ENCODE measurements around the gene OBSCN.
A peak's percentile ranks its signal among the peaks of the same experiment; 100 is the strongest.

OBSCN gene

DNA sequence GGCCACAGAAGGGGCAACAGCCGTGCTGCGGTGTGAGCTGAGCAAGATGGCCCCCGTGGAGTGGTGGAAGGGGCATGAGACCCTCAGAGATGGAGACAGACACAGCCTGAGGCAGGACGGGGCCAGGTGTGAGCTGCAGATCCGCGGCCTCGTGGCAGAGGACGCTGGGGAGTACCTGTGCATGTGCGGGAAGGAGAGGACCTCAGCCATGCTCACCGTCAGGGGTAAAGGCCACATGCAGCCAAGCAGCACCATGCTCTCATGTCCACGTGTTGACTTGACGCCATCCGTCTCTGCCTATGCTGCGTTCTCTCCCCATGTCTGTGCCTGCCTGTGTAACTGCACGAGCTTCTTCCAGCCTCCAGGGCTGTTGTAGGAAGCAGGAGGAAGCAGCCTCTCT, 85.5 kb downstream of the OBSCN start:
- no peak for DNase-seq

DNA sequence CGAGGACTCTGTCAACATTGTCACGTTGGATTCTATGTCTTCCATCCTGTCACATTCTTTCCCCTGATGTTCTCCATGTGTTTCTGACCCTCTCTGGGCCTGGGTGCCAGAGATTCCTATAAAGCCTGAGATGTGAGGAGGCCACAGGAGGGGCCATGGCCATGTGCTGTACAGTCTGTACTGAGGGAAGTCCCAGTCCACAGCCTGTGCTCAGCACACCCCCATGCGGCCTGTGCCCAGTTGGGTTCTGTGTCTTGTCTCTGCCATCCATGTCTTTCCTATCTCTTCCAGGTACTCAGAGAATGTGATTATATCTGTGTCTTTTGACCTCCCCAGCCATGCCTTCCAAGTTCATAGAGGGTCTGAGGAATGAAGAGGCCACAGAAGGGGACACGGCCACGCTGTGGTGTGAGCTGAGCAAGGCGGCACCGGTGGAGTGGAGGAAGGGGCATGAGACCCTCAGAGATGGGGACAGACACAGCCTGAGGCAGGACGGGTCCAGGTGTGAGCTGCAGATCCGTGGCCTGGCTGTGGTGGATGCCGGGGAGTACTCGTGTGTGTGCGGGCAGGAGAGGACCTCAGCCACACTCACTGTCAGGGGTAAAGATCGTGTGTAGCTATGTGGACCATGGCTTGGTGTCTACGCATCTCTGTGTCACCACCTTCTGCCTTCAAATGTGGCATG, 86.1 kb downstream of the OBSCN start:
- no peak for DNase-seq

DNA sequence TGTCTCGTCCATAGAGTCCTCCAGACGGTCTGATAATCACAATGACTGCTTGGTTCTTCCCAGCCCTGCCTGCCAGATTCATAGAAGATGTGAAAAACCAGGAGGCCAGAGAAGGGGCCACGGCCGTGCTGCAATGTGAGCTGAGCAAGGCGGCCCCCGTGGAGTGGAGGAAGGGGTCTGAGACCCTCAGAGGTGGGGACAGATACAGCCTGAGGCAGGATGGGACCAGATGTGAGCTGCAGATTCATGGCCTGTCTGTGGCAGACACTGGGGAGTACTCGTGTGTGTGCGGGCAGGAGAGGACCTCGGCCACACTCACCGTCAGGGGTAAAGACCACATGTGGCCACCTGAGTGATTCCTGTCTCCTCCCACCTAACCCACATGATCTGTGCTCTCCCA, 86.9 kb downstream of the OBSCN start:
- no peak for DNase-seq

DNA sequence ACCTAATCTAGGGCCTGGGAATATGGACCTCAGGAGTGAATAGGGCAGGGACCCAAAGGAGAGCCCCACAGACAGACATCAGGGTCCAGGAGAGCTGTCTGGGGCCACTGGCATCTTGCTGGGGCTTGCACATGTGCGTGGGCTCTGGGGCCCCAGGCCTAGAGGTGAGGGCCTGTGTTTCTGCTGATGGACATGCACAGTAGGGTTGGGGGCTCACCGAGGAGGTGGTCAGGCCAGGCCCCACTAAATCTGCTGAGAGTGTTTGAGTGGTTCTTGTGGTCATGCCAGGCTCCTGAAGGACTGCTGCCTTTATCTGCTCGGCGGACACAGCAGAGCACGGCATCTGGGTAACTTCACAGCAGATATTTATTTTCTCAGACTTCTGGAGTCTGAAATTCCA, 87.4 kb downstream of the OBSCN start:
- no peak for DNase-seq

DNA sequence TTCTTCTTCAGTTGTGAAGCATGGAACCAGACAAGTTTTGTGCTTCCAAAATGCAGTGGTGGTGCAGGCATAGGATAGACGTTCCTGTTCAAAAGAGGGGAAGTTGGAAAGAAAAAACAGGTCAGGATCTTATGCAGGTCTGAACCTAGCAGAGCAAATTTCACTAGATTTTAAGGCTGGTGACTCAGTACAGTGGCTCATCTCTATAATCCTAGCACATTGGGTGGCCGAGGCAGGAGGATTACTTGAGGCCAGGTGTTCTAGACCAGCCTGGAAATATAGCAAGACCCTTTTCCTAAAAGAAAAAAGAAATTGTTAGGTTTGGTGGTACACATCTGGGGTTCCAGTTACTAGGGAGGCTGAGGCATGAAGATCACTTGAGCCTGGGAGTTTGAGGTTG, 88.1 kb downstream of the OBSCN start:
- DNase-seq = no peak

DNA sequence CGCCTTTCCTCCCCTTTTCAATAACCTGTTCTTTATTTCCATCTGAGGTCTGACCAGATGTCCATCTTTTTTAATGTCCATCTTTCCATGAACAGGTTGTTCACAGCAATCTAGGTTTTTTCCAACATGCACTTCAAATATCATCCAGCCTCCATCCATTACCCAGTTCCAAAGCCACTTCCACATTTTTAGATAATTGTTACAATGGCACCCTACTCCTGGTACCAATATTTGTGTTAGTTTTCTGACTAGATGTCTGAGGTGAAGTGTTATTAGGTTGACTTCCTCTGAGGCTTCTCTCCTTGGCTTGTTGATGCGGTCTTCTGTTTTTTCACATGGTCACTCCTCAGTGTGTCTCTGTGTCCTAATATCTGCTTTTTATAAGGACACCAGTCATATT, 89.4 kb downstream of the OBSCN start:
- no peak for DNase-seq

DNA sequence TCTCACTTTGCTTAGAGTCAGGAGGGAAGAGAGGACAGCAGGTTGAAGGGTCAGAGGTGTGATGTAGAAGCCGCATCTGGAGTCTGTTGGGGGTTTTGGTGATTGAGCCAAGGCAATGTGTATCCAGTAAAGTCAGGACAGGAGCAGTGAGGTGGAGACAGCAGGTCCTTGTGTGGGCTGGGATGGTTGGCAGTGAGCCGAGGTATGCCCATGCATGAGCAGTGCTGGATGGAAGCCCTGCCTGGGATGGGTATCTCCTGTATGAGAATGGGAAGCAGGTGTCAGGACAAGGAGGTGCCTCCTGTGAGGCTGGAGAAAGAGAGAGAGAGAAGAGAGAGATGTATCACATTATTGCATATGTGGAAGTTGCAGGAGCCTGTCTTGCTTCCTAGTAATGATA, 90.0 kb downstream of the OBSCN start:
- DNase-seq = no peak

DNA sequence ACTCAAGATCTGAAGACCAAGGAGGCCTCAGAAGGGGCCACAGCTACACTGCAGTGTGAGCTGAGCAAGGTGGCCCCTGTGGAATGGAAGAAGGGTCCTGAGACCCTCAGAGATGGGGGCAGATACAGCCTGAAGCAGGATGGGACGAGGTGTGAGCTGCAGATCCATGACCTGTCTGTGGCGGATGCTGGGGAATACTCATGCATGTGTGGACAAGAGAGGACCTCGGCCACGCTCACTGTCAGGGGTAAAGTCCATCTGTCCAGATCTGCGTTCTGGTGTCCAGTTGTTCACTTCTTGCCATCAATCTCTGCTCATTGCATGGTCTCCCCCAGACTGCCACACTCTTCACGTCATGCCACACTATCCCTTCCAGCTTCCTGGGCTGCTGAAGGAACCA, 90.6 kb downstream of the OBSCN start:
- no peak for DNase-seq

DNA sequence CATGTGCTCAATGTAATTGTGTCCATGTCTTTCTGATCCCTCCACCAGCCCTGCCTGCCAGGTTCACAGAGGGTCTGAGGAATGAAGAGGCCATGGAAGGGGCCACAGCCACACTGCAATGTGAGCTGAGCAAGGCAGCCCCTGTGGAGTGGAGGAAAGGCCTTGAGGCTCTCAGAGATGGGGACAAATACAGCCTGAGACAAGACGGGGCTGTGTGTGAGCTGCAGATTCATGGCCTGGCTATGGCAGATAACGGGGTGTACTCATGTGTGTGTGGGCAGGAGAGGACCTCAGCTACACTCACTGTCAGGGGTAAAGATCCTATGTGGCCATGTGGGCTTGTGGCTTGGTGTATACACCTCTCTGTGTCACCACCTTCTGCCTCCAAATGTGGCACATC, 91.4 kb downstream of the OBSCN start:
- DNase-seq = no peak

DNA sequence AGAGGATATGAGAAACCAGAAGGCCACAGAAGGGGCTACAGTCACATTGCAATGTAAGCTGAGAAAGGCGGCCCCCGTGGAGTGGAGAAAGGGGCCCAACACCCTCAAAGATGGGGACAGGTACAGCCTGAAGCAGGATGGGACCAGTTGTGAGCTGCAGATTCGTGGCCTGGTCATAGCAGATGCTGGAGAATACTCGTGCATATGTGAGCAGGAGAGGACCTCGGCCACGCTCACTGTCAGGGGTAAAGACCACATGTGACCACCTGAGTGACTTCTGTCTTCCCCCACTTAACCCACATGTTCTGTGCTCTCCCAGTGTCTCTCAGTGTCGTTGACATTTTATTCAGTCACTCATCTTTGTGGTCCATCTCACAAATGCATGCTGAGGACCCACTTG, 92.1 kb downstream of the OBSCN start:
- DNase-seq = no peak

DNA sequence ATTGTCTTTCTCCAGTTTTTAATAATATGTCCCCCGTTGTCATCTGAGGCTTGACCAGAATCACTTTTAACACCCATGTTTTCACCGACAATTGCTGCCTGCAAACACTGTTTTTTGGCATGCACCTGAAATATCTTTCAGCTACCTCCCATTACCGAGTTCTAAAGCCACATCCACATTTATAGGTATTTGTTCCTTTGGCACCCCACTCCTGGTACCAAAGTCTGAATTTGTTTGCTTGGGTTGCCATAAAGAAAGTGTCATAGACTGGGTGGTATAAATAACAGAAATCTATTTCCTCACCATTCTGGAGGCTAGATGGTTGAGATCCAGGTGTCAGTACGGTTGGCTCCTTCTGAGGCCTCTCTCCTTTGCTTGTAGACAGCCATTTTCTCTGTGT, 94.2 kb downstream of the OBSCN start:
- no peak for DNase-seq

DNA sequence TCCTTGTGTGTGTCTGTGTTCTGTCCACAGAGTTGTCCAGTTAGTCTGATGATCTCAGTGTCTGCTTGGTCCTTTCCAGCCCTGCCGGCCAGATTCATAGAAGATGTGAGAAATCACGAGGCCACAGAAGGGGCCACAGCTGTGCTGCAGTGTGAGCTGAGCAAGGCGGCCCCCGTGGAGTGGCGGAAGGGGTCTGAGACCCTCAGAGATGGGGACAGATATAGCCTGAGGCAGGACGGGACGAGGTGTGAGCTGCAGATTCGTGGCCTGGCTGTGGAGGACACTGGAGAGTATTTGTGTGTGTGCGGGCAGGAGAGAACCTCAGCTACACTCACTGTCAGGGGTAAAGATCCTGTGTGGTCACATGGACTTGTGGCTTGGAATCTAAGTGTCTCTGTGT, 95.8 kb downstream of the OBSCN start:
- no peak for DNase-seq

DNA sequence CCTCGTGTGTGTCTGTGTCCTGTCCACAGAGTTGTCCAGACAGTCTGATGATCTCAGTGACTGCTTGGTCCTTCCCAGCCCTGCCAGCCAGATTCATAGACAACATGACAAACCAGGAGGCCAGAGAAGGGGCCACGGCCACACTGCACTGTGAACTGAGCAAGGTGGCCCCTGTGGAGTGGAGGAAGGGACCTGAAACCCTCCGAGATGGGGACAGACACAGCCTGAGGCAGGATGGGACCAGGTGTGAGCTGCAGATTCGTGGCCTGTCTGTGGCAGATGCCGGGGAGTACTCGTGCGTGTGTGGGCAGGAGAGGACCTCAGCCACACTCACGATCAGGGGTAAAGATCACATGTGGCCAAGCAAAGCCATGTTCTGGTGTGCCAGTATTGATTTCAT, 96.4 kb downstream of the OBSCN start:
- no peak for DNase-seq

DNA sequence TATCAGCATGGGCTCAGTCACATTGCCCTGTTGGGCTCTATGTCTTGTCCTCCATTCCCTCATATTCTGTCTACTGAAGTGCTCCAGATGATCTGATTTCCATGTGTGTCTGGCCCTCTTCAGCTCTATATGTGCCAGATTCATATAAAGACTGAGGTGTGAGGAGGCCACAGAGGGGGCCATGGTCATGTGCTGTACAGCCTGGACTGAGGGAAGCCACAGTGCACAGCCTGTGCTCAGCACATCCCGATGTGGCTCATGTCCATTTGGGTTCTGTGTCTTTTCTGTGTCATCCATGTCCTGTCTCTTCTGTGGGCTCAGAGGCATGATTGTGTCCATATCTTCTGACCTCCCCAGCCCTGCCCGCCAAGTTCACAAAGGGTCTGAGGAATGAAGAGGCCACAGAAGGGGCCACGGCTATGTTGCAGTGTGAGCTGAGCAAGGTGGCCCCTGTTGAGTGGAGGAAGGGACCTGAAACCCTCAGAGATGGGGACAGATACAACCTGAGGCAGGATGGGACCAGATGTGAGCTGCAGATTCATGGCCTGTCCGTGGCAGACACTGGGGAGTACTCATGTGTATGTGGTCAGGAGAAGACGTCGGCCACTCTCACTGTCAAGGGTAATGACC, 97.0 kb downstream of the OBSCN start:
- DNase-seq = no peak

DNA sequence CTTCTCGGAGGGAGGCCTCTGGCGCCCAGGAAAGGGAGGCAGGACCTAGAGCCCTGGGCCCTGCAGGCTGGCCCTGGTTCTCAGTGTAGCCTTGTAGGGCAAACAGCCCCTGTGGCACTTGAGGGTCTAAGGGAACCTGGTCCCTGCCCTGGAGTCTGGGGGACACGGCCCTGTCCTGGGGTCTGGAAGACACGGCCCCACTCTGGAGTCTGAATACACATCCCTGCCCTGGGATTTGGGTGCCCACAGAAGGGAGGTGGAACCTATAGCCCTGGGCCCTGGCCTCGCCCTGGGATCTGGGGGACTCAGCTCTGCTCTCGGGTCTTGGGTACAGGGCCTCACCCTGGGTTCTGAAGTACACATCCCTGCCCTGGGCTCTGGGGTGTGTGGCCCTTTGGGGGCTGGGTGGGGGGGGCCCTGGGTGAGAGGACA, 97.9 kb downstream of the OBSCN start:
- DNase-seq = no peak

DNA sequence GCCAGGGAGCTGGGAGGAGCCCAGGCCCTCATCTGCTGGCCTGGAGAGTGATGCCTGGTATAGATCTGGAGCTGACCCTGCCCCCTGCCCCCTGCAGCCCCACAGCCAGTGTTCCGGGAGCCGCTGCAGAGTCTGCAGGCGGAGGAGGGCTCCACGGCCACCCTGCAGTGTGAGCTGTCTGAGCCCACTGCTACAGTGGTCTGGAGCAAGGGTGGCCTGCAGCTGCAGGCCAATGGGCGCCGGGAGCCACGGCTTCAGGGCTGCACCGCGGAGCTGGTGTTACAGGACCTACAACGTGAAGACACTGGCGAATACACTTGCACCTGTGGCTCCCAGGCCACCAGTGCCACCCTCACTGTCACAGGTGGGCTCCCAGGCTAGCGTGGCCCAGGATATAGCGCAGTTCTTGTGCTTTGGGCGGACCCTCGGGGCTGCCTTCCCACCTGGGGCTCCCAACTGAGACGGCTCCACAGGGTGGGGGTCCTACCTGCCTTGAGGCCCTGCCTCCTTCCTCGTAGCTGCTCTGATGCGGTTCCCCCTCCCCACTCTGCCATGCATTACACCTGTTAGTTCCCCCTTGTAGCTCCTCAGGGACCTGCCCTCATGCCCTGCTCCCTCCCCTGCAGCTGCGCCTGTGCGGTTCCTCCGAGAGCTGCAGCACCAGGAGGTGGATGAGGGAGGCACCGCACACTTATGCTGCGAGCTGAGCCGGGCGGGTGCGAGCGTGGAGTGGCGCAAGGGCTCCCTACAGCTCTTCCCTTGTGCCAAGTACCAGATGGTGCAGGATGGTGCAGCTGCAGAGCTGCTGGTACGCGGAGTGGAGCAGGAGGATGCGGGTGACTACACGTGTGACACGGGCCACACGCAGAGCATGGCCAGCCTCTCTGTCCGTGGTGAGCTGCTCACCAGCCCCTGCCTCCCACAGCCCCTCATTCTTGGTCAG, 98.7 kb downstream of the OBSCN start:
- DNase-seq = peak; percentile 39

DNA sequence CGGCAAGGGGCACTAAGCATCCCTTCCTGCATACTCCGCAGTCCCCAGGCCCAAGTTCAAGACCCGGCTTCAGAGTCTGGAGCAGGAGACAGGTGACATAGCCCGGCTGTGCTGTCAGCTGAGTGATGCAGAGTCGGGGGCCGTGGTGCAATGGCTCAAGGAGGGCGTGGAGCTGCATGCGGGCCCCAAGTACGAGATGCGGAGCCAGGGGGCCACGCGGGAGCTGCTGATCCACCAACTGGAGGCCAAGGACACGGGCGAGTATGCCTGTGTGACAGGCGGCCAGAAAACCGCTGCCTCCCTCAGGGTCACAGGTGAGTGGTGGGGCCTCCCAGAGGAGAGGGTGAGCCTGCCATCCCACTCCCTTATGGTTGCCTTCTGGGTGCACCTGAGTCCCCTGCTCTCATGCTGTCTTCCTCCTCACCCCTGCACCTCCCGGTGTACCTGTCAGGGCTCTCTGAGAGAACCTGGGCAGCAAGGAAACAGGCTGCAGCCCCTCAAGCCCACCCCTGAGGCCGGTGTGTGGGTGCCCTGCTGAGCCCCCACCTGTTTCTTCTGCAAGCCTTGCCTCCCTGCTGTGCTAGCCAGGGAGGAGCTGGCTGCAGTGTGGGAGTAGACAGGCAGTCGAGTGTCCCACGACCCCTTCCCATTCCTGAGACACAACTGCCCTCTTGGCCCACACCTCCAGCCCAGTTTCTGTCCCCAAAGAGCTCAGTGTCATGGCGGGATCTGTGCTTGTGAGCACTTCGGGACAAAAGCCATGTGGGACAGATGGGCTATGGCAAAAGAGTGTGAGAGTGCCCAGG, 99.6 kb downstream of the OBSCN start:
- DNase-seq = no peak

DNA sequence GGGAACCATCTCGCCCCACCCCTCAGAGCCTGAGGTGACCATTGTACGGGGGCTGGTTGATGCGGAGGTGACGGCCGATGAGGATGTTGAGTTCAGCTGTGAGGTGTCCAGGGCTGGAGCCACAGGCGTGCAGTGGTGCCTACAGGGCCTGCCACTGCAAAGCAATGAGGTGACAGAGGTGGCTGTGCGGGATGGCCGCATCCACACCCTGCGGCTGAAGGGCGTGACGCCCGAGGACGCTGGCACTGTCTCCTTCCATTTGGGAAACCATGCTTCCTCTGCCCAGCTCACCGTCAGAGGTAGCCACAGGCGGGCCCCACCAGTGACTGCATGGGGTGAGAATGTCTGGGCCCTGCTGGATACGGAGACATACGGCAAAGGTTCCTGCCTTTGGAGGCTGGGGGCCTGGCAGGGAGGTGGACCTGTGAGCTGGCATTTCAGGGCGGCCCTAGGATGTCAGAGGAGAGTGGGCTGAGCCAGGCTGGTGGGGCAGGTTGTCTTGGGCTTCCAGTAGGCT, 100.3 kb downstream of the OBSCN start:
- no peak for DNase-seq

DNA sequence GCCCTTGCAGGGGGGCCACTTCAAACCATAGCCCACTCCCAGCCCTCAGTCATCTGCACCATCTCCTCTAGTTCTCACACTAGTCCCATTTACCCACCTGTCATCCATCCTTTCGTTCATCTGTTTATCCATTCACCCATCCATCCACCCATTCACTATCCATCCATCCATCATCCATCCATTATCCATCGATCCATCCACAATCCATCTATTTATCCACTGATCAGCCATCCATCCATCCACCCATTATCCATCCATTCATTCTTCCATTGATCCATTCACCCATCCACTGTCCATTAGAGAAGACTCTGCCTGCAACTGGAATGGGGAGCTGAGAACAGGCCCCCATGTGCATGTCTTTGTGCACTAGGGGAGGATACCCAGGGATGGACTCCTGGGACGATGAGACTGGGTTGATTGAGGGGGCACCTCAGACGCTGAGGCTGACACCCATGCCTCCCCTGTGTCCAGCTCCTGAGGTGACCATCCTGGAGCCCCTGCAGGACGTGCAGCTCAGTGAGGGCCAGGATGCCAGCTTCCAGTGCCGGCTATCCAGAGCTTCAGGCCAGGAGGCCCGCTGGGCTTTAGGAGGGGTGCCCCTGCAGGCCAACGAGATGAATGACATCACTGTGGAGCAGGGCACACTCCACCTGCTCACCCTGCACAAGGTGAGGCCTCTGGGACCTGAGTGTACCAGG, 100.9 kb downstream of the OBSCN start:
- DNase-seq = no peak

DNA sequence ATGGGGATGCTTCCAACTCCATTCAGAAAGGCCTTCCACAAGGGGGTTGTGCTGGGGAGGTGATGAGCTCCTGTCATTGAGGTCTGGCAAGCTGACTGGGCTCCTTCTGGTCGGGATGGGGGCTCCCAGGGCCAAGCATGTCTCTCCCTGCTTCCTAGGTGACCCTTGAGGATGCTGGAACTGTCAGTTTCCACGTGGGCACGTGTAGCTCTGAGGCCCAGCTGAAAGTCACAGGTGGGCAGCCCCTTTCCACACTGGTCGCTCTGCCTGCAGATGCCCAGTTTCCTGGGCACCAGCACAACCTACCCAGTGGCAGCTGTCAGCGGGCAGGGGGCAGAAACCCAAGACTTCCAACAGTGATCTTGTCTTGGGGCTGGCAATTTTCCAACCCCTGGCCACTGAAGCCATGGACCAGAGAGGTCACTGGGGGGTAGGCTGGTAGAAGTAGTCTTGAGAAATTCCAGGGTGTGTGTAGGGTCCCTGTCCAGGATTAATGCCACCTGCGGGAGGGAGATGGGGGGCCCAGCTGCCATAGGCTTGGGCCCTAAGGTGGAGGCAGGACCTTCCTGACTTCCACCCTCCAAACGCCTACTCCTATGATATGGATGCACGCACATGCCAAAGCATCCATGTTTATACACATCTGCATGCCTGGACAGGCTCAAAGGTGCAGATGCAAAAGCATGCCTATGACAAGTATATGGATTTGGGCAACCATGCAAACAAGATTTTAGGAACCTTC, 101.7 kb downstream of the OBSCN start:
- no peak for DNase-seq

DNA sequence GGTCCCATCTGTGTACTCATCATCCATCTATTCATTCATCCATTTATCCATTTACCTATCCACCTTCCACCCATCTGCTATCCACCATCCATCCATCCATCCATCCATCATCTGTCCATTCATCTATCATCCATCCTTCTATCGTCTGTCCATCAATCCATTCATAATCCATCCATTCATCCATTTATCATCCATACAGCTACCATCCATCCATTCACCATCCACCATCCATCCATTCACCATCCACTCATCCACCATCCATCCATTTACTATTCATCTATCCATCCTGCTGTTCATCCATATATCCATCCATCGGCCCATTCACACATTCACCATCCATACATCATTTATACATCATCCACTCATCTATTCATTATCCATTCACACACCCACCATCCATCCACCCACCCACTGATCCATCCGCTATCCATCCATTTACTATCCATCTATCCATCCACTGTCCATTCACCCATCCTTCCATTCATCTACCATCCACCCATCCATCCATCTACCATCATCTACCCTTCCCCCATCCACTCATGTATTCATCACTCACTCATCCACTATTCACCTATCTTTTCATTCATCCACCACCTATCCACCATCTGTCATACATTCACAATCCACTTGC, 102.4 kb downstream of the OBSCN start:
- no peak for DNase-seq

Data from NCI-H1694 (cell line).